Stimulated activated CD8-positive, alpha-beta memory T cell treated with anti-CD3 and anti-CD28 coated beads, Interleukin-7, amount 100 ng/mL, for 24 hours (primary cell): ENCODE measurements around the gene CA12.
"Not testable (repeated sequence)": the region's sequence is repeated elsewhere in the genome, so short reads cannot be mapped to it uniquely, and the experiment has no call there.

Source experiments
- DNase-seq: peaks from one replicate; pipeline ENCODE4 v3.0.0-alpha.2; 2020; ENCODE audit warnings: low read depth

Gene CA12

DNA sequence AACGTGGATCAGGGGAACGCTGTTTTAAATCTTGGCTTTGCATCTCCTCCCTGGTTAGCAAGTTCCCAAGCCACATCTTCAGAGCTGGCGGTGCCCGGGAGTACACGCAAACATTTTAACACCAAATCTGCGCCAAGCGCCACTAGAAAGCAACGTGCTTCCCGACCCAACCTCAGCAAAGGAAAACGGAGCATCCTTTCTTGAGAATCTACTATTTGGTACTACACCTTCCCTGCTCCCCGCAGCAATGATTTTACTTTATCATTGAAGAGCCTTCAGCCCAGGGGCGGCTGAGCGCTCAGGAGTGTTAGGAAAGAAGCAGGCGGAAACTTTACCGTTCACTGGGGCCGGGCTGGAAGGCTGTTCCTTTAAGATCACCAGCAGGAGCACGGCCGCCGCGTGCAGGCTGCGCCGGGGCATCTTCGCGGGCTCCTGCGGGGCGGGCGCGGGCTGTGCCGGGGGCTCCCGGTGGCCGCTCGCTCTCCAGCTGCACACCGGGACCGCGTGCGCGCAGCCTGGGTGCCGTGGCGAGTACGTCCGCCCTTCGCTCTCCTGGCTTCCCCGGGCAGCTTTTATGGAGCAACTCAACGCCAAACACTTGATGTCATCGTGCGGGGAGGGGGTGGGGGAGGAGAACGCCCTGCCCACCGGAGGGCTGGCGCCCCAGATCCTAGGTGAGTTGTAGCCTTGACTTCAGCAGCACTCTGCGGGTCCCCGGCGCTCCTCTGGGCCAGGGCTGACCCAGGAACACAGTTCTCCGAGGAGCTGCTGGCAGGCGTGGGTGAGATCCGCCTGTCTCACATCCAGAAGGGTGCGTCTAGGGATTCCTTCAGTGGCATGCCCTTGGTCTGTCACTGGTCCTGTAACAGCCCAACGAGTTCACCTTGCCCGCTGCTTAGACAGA lies at the start of gene CA12:
Gene CA12, minus strand, starts transcription at position 546 of the 904 bp plus-strand sequence. Its CDS starts 126 bp downstream, at position 420.
- DNase-seq = no peak

DNA sequence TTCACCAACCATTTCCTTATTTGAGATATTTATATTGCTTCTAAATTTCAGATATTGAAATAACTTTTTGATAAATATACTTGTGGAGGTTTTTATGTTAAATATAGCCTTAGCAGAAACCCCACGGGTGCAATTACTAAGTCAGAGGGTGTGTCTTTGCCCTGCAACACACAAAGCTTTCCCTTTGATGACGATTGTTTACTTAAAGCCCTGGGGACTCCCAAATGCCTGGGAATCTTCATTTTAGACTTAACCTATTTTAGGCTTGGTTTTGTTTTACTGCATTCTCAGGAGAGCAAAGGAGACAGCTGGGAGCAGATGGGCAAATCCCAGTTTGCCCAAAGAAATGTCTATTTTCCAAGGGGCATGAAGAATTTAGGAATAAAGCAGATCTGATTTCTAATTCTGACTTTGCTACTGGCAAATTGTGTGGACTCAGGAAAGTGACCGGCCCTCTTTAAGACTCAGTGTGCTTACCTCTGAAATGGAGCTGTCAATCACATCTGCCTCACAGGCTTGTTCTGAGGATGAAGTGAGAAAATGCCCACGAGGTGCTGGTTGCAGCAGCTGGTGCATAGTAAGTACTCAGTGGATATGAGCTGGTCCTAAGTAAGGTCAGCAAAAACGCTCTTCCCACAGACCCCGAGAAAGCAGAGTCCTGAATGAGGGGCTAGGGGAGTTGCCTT lies 49.3 kb upstream of the CA12 start:
- no peak for DNase-seq

DNA sequence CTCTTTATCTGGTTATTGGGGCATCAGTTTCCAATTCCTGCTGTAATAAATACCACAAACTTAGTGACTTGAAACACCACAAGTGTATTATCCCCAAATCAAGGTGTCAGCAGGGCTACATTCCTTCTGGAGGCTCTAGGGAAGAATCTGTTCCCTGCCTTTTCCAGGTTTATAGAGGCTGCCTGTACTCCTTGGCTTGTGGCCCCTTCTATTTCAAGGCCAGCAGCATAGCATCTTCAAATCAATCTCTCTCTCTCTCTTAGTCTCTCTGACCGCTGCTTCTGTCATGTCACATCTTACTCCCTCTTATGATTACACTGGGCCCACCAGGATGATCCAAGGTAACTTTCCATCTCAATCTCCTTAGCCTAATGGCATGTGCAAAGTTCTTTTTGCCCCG lies 44.9 kb upstream of the CA12 start:
- no peak for DNase-seq

DNA sequence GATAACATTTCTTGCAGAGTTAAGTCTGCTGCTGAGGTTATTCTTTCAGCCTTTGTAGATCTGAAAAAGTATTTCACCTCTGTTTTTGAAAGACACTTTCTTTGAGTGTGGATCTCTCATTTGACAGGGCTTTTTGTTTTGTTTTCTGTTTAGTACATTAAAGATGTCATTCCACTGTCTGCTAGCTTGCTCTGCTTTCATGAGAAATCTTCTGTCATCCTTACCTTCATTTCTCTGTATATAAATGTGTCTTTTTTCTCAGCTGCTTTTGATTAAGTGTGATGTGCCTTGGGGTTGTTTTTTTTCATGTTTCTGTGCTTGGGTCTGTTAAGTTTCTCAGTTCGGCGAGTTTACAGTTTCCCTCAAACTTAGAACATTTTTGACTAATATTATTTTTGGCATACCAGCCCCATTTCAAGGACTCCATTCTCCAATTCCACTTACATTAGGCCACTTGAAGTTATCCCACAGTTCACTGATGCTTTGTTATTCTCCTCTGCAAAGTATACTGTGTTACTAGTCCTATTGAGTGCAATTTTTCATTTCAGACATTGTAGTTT lies 43.9 kb upstream of the CA12 start:
- DNase-seq = no peak

DNA sequence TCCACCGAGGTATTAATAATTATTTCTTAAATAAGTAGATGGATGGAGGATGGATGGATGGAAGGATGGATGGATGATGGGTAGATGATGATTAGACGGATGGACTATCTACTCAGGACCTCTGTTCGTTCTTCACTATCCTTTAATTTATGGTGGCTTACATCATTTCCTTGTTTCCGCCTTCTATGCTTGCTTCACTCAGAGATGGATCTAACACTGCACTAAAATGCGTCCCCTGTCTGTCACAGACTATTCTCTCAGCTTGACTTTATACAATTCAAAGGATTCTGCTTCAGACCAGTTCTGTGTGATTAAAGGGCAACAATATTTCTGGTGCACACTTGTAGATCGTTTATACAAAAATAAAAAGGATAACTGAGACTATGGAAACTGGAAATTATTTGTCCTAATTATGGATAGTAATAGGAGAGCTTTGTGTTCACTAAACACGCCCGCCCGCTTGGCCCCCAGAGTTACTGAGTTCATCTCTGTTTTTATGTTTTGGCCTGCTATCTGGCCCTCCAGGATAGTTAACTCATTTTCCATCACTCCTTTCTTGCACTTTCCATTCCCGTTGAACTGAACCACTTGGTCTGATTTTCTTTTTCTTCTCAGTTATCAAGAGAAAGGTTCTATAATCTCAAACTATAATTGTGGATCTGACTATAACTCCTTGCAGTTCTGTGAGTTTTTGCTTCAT lies 41.4 kb upstream of the CA12 start:
- no peak for DNase-seq

DNA sequence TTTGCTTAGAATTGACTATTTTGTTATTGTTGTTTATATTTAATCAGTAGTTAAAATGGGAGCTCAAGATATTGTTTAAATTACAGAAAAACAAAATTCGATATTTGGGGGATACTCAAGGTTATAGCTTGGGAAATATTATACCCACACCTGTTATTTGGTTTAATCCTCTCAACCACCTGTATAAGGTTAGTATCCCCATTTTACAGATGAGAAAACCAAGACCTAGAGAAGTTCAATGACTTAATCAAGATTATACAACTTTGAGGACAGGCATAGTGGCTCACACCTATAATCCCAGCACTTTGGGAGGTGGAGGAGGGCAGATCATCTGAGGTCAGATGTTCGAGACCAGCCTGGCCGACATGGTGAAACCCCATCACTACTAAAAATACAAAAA lies 39.8 kb upstream of the CA12 start:
- DNase-seq = no peak

DNA sequence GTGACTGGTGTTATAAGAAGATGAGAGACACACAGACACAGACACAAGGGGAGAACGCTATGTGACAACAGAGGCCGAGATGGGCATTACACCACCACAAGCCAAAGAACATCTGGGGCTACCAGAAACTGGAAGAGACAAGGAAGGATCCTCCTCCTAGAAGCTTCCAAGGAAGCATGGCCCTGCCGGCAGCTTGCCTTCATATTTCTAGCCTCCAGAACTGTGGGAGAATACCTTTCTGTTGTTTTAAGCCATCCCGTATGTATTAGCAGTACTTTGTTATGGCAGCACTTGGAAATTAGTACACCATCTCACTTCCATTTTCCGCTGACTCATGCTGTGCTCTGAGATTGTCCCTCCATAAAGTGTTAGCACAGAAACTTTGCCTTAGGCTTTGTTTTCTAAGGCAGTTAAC lies 38.7 kb upstream of the CA12 start:
- no peak for DNase-seq

DNA sequence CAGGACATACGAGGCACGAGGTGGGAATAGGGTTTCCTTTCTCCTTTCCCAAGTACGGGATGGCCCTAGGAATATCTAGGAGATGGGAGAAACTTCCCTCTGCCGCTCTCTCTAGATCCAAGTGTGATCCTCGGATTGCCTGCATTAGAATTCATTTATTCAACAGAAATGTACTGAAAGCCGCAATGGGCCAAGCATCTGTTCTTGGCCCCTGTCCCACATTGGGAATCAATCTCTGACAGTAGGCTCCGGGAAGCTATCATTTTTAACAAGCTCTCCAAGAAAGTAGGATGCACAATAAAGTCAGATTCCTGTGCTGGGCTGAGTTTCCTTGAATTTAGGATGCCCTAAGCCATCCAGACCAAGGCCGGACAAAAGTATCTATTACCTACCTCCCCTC lies 37.2 kb upstream of the CA12 start:
- DNase-seq = no peak

DNA sequence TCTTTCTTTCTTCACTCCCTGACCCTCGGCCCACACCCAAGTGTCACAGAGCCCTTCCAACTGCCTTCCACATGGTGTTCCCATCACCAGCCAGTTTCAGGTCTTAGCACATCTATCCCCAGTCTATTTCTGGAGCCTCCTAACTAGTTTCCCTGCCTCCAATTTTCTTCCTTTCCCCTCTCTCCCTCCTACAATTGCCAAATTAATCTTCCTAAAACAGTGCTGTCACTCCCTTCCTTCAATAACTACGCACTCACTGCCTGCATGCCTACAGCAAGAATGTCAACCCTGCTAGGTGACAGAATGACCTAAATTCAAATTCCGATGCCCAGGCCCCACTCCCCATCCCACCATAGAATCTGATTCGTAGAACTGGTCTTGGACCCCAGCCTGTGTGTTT lies 36.1 kb upstream of the CA12 start:
- no peak for DNase-seq

DNA sequence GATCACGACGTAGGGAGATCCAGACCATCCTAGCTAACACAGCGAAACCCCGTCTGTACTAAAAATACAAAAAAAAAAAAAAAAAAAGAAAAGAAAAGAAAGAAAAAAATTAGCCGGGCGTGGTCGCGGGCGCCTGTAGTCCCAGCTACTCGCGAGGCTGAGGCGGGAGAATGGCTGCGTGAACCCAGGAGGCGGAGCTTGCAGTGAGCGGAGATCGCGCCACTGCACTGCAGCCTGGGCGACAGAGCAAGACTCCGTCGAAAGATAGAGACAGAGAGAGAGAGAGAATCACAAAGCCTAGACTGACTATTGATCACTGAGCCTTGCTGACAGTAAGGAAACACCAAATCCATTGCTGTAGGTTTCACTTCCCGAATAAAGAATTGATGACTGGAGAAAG lies 35.6 kb upstream of the CA12 start:
- DNase-seq = not testable (repeated sequence)

DNA sequence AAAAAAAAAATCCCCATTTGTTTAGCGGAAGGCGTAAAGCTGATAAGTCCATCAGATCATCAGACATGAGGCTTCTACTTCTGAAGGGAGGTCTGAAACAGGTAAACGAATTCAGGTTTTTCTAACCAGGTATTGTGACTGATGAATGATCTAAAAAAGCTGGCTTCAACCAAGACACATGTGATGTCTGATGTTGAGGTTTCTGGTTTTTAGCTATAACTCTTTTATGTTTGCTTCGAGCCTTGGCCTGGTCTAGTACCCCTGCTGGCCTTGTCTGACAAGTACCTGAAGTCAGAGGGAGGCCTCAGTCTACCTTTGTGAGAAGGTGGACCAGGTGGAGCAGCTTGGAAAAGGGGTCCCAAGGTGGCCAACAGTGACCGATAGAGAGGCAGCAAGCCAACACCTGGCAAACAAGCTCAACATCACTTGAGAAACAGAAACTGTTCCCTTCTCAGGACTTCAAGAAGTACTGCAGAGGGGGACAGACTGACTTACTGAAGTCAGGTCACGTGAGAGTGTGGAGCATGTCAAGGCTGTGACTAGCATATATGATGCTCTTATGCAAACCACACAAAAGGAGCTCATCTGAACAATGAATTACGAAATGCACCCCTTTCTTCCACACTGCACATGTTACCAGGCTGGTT lies 33.0 kb upstream of the CA12 start:
- DNase-seq = no peak

DNA sequence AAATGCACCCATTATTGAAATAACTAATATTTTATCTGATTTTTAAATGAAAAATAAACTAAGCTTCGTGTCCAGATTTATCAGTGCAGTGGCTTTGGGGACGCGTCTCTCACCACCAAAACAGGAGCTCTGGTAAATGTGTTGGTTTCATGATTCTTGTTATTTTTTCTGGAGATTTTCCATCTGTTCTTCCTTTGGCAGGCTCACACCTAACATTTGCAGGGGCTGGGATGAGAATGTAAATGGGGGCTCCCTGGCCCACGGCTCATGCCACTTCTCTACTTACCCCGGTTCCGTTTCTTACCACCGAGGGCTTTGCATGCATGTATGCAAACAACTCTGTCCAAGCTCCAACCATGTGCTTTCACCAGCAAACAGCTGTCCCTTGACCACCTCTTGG lies 30.9 kb upstream of the CA12 start:
- no peak for DNase-seq

DNA sequence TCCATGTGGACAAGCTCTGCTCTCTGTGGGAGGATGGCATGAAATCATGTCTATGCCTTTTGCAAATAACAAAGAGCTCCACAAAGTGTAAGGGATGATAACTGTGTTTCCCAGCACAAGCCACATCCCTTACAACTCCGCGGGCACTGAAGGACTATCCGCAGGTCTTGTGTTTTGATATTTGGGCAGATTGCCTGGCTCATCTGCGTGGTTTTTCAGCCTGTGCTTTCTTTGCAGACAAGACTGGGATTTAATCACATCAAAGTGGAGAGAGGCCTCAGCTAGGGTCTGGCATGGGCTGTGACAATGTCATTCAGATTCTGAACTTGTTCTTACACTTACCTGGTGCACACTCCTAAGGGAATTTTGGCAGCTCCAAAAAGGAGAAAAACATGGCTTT lies 30.2 kb upstream of the CA12 start:
- no peak for DNase-seq

DNA sequence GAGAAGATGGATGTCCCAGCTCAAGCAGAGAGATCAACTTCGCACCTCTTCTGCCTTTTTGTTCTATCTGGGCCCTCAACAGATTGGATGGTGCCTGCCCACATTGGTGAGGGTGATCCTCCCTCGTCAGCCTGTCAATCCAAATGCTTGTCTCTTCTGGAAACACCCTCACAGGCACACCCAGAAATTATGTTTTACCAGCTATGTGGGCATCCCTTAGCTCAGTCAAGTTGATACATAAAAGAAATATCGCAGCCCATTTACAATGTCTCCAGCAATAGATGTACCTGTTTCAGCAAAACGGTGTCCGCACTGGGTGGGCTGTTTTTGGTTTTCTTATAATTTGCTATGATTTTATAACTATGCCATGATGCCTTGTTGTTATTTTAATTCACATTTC lies 27.5 kb upstream of the CA12 start:
- no peak for DNase-seq

DNA sequence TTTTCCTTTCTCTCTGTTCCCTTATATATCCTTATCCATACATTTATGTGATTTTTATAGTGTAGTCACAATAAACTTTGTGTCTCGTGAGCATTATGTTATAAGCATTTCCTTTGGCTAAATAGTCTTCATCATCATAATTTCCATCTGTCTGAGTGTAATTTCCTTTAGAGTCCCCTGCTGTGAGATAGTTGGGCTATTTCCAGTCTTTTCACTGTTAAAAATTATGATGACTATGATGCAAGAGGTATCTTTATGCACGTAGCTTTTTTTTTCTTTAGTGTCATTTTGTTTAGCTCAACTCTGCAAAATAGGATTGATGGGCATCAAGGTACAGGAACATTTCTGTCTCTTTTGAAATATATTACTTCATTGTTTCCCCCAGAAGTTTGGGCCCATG lies 26.9 kb upstream of the CA12 start:
- DNase-seq = no peak

DNA sequence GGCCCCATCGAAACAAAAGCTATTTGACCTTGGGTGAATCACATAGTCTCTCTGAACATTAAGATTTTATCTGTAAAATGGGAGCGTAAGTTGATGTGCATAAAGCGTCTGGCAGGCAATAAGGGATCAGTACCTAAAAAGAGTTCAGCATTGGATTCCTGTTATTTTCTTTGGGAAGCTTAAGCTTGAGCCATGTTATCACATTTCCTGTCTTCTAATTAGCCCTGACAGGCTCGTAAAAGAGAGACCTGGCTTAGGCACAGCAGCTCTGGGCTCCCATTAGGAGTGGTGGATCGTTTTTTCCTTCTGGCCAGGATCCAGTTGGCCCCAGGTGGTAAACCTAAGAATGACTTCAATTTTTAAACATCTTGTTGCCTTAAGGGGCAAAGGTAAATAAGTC lies 26.0 kb upstream of the CA12 start:
- DNase-seq = no peak

DNA sequence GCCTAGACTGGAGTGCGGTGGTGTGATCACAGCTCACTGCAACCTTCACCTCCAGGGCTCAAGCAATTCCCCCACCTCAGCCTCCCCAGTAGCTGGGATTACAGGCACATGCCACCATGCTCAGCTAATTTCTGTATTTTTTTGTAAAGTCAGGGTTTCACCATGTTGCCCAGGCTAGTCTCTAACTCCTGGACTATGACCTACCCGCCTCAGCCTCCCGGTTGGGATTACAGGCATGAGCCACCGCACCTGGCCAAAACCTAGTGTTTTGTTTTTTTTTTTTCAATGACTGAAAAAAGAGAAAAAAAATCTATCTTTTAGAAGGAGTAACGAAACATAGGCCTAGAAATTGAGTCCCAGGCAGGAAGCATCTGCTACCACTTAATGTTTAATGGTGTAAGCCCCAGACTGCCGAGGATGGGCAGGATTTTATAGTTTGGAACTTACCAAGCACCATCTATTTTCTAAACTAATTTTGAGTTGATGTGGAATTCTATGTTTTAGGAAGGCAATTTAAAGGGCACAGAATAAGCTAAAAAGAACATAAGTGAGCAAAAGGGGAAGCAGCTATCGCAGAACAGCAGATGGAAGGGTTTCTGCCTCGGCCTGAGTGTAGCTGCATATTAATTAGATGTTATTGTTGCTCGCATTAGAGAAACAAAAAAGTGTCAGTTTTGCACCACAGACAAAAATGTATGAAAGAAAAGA lies 24.2 kb upstream of the CA12 start:
- DNase-seq = no peak

DNA sequence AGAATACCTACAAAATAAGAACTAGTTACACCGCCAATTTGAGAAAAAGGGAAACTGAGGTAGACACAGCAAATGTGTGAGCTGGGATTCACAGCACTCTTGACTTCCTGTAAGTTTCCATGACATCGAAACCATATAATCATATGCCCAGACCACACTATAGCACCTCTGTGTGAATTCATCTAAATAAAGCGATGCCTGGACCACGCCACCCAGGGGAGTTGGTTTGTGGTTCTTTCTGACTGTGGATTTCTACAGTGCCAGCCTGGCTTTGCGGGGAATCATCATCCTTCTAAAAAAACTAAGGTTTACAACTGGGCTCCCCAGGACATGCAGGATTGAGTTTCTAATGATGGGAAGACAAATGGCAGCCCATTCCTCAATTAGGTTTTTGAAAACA lies 23.5 kb upstream of the CA12 start:
- DNase-seq = no peak

DNA sequence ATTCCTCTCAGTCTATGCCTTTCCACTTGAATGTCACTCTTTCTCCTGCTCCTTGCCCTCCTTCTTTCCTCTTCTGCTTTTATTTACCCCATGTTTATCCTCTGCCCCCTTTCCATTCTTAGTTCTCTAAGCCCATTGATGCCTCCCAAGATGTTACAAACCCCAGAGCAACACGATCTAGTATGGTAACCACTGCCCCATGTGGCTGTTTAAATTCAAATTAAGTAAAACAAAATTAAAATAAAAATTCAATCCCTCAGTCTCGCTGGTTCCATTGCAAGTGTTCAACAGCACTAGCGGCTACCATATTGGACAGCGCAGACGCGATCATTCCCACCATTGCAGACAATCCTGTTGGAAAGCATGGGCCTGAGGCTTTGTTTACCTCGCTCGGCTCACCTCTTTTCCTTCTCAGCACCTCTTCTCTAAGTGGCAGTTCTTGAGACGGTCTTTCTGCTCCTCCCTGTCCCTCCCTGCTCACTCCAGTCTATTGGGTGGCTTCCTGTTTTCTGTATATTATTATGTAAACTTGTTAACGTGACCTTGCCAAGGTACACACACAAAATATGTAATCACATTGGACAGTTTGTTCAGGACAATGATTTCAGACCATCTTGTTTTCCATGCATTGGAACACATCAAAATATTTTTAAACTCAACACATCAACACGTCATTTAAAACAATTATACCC lies 21.8 kb upstream of the CA12 start:
- no peak for DNase-seq

DNA sequence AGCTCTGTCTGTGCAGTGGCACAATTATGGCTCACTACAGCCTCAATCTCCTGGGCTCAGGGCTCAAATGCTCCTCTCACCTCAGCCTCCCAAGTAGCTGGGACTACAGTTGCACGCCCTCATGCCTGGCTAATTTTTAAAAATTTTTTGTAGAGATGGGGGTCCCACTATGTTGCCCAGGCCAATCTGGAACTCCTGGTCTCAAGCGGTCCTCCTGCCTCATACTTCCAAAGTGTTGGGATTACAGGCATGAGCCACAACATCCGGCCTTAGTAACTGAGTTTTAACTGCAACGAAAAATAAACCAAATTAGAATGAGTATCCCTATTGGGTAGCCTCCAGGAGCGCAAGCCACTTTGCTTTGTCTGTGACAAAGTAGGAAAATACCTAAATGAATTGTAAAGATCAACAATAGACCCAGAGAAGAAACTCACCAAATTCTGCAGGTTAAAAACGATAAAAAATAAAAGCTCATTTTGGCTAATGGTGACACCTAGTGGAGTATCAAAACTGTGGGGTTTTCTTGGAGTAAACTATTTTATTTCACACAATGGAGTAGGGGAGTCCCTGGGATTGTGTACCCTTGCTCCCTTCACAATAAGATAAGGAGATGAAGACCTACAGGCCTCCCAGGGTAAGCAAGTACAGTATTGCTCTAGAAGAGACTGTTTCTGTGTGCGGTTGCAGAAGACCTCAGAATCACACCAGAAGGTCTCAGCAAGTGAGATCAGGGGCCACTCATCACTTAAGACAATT lies 21.0 kb upstream of the CA12 start:
- no peak for DNase-seq
